Activated CD8-positive, alpha-beta memory T cell treated with anti-CD3 and anti-CD28 coated beads, Interleukin-2, amount 50 U/mL, for 24 hours (primary cell): Measurements from ENCODE around the gene G6PD.
"Not testable (repeated sequence)": the region's sequence is repeated elsewhere in the genome, so short reads cannot be mapped to it uniquely, and the experiment has no call there.

Experiments
- DNase-seq: peaks from one replicate; pipeline ENCODE4 v3.0.0-alpha.2; 2020; ENCODE audit errors: extremely low read depth

Gene G6PD

DNA sequence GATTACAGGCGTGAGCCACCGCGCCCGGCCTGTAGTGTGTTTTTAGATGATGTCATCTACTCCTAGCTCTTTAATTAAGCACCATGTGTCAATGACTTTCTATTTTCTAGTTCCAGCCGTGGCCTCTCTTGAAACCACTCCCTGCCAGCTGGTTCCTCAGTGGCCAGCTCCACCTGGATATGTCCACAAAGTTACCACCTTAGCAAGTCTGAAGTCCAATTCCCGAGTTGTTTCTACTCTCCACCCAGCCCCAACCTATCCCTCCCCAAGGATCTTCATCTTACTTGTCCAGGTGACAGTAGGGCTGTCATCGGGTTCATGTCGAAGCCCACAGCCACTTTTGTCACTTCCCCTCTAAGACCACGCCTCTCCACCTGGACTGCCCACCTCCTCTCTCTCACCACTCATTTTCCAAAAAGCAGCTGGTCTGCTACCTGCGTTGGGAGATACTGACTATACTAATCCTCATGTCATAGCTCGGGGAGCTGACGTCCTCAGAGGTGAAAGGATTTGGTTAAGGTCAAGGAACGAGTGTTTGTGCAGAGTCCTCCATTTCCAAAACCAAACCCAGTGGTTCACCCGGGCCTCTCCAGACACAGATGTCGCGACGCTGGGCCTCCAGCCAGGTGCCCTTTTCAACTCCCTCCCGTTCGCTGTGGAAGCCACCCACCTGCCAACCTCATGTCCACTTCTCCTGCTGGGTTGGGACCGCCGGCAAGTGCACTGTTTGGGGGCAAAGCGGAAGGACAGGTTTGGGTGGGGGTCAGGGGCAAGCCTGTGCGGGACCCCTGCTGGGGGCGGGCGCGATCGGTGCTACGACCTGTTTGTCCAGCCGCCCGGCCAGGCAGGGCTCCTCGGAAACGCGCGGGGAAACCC lies 31.3 kb downstream of the G6PD start:
- DNase-seq: no peak

DNA sequence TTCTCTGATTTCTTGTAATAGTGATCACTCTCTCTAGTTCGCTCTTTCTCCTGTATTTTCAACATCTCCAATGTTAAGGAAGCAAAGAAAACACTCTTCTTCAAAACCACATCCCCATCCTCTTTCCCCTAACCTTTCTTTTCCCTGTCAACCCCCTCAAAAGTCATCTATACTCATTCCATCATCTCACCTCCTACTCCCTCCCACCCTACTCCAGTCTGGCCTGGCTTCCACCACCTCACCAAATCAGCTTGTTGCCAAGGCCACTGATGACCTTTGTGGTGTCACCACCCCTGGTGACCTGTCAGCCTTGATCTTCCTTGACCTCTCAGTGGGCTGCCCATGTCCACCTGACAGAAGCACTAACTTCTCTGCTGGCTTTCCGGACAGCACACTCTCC lies 32.9 kb downstream of the G6PD start:
- DNase-seq: no peak

- no peak for DNase-seq
Measured at GRCh38 chrX:154512879-154513553, 33.6 kb downstream of the G6PD start.

DNA sequence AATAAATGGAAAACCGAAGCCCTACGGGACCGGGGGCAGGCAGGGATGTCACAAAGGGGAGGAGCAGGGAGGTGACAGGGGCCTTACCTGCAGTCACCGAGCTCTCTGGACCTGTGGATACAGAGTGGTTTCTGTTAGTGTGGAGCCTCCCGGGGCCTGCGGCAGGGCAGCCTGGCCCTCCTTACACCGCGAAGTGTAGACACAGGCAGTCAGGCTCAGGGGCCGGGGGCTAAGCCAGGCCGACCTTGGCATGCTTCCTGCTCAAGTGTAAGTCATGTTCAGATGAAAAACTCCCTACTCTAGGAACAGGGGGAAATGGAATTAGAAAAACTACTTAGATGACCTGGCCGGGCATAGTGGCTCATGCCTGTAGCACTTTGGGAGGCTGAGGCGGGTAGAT lies 34.9 kb downstream of the G6PD start:
- no peak for DNase-seq

GRCh38 chrX:154509455-154509854 lies 37.2 kb downstream of the G6PD start:
- no peak for DNase-seq

GRCh38 chrX:154508384-154508745 lies 38.3 kb downstream of the G6PD start:
- DNase-seq: no peak

DNA sequence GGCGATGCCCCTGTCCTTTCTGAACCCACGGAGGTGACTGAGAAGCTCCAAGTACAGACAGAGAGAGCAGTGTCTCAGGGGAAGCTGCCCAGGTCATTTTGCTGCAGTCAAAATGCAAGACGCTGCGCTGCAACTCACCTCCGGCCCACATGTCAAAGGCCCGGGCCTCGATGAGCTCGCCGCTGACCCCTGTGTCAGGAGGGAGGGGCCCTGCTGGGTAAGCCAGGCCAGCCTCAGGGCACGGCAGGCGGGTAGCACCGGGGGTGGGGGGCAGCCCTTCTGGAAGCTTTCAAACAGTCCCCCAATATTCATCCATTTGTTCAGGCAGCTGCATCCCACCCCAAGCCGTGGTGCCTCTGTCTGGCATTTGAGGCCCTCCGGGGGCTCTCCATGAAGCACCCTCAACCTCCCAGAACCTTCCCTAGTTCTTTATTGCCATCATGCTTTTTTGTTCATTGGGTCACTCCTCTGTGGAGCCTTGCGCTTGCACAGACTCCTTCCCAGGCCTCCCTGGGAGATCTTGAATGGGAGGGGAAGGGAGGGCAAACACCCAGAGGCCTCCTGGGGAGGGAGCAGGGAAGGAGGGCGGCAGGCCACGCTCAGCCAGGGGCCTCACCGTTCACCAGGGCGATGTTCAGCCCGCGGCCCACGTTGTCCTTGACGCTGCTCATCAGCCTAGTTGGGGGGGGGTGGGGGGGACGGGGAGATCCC lies 38.8 kb downstream of the G6PD start:
- DNase-seq: no peak

GRCh38 chrX:154506483-154507332 lies 39.9 kb downstream of the G6PD start:
- no peak for DNase-seq

DNA sequence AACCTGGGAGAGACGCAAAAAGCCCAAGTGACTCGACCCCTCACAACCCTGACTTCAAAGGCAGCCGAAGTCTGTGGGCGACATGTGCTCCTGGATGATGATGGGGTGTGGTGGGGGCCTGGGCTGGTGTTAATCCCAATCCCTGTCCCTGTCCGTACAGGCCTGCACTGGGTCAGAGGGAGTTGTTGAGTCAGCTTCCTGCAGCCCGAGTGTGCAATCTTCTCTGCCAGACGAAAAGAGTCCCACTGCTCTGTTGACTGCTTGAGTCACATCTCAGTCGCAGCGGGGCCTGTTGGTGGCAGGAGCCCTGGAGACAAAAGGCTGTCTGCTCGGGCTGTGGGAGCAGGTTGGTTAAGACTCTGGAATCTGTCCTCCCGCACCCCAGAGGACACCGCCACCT lies 40.9 kb downstream of the G6PD start:
- DNase-seq: no peak

DNA sequence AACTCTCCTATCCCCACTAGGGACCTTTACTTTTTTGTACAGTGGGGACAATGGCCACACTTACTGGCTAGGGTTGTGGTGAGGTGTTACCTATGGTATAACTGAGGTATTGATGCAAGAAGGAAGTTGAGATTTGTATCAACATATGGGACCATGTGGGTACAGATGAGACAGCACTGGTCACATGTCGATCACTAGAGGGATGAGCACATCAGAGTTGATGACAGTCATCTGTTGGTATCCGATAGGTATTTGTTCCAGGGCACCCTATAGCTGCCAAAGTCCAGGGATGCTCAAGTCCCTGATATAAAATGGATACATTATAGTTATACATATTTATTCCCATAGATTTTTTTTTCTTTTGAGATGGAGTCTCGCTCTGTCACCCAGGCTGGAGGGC lies 43.7 kb downstream of the G6PD start:
- DNase-seq: no peak

DNA sequence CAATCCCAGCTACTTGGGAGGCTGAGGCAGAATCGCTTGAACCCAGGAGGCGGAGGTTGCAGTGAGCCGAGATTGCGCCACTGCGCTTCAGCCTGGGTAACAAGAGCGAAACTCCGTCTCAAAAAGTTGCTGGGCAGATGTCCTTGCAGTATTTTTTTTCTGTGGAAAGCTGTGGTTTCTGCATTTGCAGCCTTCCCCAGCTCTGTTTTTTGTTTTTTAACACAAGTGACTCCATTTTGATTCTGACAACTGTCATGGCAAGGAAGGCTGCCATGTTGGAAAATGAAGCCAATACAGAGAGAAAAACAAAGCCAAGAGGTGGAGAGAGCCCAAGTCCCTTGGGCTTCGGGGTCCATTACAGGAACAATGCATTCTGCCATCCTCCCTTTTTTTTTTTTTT lies 44.5 kb downstream of the G6PD start:
- no peak for DNase-seq

GRCh38 chrX:154501423-154501822 lies 45.2 kb downstream of the G6PD start:
- not testable (repeated sequence) for DNase-seq

DNA sequence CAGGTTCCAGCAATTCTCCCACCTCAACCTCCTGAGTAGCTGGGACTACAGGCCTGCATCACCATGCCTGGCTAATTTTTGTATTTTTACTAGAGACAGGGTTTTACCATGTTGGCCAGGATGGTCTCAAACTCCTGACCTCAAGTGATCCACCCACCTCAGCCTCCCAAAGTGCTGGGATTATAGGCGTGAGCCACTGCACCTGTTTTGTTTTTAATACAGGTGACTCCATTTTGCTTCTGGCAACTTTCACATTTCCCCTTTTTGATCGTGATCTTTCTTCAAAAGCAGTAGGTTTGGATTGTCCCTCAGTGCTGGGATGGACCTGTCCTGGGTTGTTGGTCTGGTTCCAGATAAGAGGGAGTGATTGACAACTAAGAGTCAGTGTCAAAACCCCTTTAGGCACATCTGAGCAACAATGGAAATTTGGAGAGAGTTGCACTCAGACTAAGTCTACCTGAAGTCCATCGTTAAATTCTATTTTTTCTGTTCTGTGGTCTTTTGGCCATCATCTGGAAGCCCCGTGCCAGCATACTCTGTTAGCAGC lies 50.0 kb downstream of the G6PD start:
- DNase-seq: not testable (repeated sequence)

DNA sequence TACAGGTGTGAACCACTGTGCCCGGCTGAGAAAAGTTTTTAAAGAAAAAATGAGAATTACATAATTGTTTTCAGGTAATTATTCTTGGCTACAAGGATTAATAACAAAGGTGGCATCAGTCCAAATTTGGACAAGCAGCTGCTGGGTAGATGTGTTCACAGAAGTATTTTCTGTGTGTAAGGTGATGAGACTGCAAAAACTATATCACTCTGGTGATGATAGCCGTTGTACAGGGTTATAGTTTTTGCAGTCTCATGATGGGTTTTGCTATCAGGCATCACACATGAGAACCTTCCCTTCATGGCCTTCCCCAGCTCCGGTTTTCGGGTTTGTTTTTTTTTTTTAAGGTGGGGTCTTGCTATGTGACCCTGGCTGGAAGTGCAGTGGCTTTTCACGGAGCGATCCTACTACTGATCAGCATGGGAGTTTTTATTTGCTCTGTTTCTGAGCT lies 51.1 kb downstream of the G6PD start:
- no peak for DNase-seq

GRCh38 chrX:154494715-154495114 lies 51.9 kb downstream of the G6PD start:
- DNase-seq: no peak

- DNase-seq: peak; percentile 69
Measured at GRCh38 chrX:154490414-154491083, 56.1 kb downstream of the G6PD start, which contains the start of gene SLC10A3. Gene SLC10A3 (minus strand): TSS chrX:154490629. CDS start chrX:154488940, 1,689 bp downstream.

DNA sequence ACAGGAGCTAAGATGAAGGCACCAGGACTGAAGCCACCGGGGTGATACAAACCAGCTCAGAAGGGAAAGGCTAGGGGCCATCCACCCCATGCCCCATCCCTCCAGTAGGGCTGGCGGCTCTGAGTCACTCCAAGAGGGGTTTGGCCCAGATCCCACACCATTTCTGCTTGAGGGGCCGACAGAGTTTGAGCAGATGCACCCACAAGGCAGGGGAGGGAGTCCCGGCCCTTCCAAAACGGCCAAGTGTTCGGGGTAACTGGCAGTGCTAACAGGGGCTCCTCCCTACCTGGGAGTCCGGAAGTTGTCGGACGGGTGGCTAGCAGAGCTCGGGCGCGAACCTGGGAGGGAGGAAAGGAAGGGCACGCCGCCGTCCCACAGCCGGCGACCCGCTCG lies 56.6 kb downstream of the G6PD start:
- no peak for DNase-seq

DNA sequence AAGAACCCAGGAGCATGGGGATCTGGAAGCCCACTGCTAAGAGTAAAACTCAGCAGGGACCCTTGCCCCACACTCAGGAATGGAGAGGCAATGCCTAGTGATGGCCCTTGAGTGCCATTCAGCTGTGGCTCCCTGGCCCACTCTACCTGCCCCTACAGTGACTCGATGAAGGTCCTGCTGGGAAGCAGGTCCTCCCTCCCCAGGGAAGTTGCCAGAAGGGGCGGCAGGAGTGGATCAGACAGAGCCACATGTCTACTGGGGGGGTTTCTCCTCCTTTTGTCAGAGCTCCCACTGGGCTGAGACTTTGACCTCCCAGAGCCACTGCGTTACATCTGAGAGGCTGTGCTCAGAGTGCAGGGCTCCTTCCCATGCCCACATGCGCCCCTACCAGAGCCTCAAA lies 57.5 kb downstream of the G6PD start:
- DNase-seq: no peak

DNA sequence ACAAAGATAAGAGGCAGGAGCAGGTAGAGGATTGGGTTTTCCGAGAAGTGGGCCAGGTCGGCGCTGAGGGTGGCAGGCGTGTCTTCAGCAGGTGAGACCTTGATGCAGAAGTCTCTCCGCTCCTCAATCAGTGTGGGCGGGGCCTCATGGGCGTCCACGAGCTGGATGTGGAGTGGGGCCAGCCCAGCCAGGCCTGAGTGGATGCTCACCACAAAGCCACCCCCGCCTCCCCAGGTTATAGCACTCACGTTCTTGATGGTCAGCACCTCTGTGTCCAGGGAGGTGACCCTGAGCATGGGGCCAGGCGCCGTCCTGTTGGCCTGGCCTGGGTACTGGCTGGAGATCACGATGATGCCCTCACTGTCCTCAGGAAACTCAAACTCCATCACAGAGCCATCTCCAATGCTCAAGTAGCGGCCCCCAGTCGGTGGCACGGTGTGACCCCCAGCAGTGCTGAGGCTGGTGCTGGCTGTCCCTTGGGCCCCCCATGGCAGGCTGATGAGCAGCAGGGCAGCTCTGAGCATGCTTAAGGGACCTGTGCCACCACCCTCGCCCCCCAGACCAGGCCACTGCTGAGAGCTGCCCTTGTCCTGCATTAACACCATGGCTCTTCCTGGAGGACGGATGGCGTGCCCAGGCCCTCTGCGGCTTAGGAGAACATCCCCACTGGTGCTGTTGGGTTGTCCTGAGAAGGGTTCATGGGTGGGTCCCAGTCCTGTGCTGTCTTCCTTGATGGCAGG lies 58.1 kb downstream of the G6PD start:
- no peak for DNase-seq
